ENCODE results near the gene FHOD3.

Gene FHOD3

DNA sequence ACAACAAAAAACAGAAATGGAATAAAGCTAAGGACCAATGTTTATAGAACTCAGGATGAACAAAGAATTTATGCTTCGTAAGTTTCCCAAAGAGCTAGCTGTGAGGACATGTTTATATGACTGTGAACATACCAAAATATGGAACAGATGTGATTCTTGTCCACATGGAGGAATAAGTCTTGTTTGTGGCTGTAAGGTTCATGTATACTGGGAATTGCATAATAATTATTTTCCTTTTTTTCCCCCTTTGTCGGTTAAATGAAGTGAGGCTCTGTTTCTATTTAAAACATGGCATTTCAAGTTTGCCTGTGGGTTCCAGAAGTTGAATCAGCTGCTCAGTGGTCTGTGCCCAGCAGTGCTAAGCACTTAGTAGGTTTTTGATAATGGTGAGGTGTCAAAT, 108.1 kb downstream of the FHOD3 start:
- TF ChIP-seq GABPA (IDR thresholded peaks at IDR 0.05; ENCODE audit: low read depth), result no peak

DNA sequence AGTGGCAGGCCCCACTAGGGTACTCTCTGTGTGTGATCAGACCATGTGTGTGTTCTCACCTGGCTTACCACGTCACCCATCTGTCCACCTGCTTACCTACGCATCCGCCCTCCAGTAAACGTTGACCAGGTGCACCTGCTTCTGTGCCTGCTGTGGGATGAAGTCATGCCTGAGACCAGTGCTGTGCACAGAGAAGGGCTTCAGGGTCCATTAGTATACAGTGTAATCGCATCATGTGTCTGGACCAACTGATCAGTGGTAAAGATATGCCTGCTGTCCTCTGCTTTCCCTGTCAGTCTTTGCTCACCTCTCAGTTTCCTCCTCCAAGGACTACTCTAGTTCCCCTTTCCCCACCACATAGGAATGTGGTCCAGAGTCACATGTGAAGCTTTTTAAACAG, 109.3 kb downstream of the FHOD3 start:
- H3K27me3 ChIP-seq (ENCODE audit: insufficient read depth, poor library complexity, severe bottlenecking), result no peaks in the 10 kb centered on the region
- H3K4me3 ChIP-seq (replicated peaks; ENCODE audit: insufficient read depth, low read length), result no peak overlapping the region
- H3K27ac ChIP-seq (replicated peaks), result no peak overlapping the region
- TF ChIP-seq GABPA (IDR thresholded peaks at IDR 0.05; ENCODE audit: low read depth), result no peak
- TF ChIP-seq, protein P1, sequence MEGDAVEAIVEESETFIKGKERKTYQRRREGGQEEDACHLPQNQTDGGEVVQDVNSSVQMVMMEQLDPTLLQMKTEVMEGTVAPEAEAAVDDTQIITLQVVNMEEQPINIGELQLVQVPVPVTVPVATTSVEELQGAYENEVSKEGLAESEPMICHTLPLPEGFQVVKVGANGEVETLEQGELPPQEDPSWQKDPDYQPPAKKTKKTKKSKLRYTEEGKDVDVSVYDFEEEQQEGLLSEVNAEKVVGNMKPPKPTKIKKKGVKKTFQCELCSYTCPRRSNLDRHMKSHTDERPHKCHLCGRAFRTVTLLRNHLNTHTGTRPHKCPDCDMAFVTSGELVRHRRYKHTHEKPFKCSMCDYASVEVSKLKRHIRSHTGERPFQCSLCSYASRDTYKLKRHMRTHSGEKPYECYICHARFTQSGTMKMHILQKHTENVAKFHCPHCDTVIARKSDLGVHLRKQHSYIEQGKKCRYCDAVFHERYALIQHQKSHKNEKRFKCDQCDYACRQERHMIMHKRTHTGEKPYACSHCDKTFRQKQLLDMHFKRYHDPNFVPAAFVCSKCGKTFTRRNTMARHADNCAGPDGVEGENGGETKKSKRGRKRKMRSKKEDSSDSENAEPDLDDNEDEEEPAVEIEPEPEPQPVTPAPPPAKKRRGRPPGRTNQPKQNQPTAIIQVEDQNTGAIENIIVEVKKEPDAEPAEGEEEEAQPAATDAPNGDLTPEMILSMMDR (IDR thresholded peaks at IDR 0.05; ENCODE audit: insufficient read depth, low read length), result no peak
- TF ChIP-seq SPI1 (IDR thresholded peaks at IDR 0.05; ENCODE audit: borderline replicate concordance, low read depth), result no peak
- TF ChIP-seq, protein P2, sequence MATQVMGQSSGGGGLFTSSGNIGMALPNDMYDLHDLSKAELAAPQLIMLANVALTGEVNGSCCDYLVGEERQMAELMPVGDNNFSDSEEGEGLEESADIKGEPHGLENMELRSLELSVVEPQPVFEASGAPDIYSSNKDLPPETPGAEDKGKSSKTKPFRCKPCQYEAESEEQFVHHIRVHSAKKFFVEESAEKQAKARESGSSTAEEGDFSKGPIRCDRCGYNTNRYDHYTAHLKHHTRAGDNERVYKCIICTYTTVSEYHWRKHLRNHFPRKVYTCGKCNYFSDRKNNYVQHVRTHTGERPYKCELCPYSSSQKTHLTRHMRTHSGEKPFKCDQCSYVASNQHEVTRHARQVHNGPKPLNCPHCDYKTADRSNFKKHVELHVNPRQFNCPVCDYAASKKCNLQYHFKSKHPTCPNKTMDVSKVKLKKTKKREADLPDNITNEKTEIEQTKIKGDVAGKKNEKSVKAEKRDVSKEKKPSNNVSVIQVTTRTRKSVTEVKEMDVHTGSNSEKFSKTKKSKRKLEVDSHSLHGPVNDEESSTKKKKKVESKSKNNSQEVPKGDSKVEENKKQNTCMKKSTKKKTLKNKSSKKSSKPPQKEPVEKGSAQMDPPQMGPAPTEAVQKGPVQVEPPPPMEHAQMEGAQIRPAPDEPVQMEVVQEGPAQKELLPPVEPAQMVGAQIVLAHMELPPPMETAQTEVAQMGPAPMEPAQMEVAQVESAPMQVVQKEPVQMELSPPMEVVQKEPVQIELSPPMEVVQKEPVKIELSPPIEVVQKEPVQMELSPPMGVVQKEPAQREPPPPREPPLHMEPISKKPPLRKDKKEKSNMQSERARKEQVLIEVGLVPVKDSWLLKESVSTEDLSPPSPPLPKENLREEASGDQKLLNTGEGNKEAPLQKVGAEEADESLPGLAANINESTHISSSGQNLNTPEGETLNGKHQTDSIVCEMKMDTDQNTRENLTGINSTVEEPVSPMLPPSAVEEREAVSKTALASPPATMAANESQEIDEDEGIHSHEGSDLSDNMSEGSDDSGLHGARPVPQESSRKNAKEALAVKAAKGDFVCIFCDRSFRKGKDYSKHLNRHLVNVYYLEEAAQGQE (IDR thresholded peaks at IDR 0.05; ENCODE audit: insufficient replicate concordance, low read depth), result no peak
- no peak for TF ChIP-seq POLR2AphosphoS5 (IDR thresholded peaks at IDR 0.05; ENCODE audit: low read depth)
- no peak for DNase-seq (ENCODE audit: low read depth in 1 of 2, low spot score in 1 of 2)

More for the DNA sequence above, 108.1 kb downstream of the FHOD3 start:
- Histone ChIP-seq H3K4me3 (replicated peaks; ENCODE audit: insufficient read depth, low read length) (no peak overlapping the region), H3K27ac (replicated peaks) (no peak overlapping the region), H3K27me3 (ENCODE audit: insufficient read depth, poor library complexity, severe bottlenecking) (no peaks in the 10 kb centered on the region)
- DNase-seq (ENCODE audit: low read depth in 1 of 2, low spot score in 1 of 2), result no peak

DNA sequence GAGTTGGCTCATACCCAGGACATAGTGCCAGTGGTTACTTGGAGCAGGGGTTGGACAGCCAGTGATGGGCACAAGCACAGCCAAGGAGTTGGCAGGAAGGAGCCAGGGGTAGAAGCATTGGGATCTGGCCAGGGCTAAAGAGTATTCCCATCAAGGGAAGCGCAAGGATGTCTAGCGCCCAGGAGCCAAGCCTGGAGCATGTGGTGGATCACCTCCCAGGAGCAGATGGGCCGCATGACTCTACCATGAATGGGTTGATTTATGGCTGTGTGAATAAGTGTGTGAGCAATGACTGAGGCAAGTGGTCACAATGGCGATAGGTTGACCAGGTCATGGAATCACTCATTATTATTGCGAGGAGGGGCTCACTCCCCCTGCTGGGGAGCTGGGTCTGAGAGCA, 111.1 kb downstream of the FHOD3 start:
- no peak overlapping the region for H3K4me3 ChIP-seq (replicated peaks; ENCODE audit: insufficient read depth, low read length)
- TF ChIP-seq SPI1 (IDR thresholded peaks at IDR 0.05; ENCODE audit: borderline replicate concordance, low read depth) (no peak), POLR2AphosphoS5 (IDR thresholded peaks at IDR 0.05; ENCODE audit: low read depth) (no peak), GABPA (IDR thresholded peaks at IDR 0.05; ENCODE audit: low read depth) (no peak)
- TF ChIP-seq, protein P2 (IDR thresholded peaks at IDR 0.05; ENCODE audit: insufficient replicate concordance, low read depth), result no peak
- TF ChIP-seq, protein P1 (IDR thresholded peaks at IDR 0.05; ENCODE audit: insufficient read depth, low read length), result no peak
- no peak overlapping the region for H3K27ac ChIP-seq (replicated peaks)
- no peak for DNase-seq (ENCODE audit: low read depth in 1 of 2, low spot score in 1 of 2)
- H3K27me3 ChIP-seq (ENCODE audit: insufficient read depth, poor library complexity, severe bottlenecking), result no peaks in the 10 kb centered on the region

DNA sequence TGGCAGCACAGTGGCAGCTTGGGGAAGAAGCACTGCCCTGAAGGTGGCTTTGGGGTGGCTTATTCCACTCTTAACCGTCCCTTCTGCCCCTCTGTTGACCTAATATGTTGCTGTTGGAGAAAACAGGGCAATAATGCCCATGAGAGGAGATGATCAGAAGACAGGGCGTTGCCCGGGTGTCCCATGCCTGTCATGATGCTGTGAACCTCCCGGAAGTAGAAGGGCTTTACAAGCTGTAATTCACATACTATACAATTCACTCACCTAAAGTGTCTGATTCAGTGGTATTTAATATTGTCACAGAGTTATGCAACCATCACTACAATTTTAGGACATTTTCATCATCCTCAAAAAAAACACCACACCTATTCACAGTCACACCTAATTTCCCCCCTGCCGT, 112.3 kb downstream of the FHOD3 start:
- no peak overlapping the region for H3K27ac ChIP-seq (replicated peaks)
- no peaks in the 10 kb centered on the region for H3K27me3 ChIP-seq (ENCODE audit: insufficient read depth, poor library complexity, severe bottlenecking)
- DNase-seq (ENCODE audit: low read depth in 1 of 2, low spot score in 1 of 2), result no peak
- H3K4me3 ChIP-seq (replicated peaks; ENCODE audit: insufficient read depth, low read length), result no peak overlapping the region
- TF ChIP-seq GABPA (IDR thresholded peaks at IDR 0.05; ENCODE audit: low read depth) (no peak), POLR2AphosphoS5 (IDR thresholded peaks at IDR 0.05; ENCODE audit: low read depth) (no peak), SPI1 (IDR thresholded peaks at IDR 0.05; ENCODE audit: borderline replicate concordance, low read depth) (no peak)
- TF ChIP-seq, protein P1 (IDR thresholded peaks at IDR 0.05; ENCODE audit: insufficient read depth, low read length), result no peak
- TF ChIP-seq, protein P2 (IDR thresholded peaks at IDR 0.05; ENCODE audit: insufficient replicate concordance, low read depth), result no peak
